GM21423 (cell line): Measurements from ENCODE around the gene WASL.
A peak's percentile ranks its signal among the peaks of the same experiment; 100 is the strongest.
"Not testable (repeated sequence)": the region's sequence is repeated elsewhere in the genome, so short reads cannot be mapped to it uniquely, and the experiment has no call there.

Experiments
- ATAC-seq: cut with Tn5 transposase; IDR thresholded peaks from one replicate; pipeline ENCODE4 v1.9.1; 2021; ENCODE audit warnings: mild to moderate bottlenecking, moderate library complexity; ENCODE audit not compliant: unreplicated experiment

WASL gene

GRCh38 chr7:123770378-123770777 is 21.6 kb upstream of the WASL start:
- peak; percentile 86 for ATAC-seq

DNA sequence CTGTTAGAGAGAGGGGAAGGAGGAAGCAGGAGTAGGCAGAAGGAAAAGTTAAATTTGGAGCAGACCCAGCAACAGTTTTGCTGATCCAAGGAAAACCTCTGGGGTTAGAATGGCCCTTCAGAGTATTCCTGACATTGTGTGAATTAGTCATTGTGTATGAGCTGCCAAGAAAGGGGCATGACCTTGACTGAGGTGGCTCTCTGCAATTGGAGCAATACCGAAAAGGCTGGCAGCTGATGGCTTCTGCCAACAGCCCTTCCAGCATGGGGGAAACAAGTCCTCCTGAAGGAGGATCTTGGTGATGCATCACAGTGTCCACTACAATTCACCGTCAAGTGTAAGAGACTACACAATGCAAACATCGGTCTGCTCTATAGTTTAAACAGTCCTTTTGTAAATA is 20.6 kb upstream of the WASL start:
- no peak for ATAC-seq

DNA sequence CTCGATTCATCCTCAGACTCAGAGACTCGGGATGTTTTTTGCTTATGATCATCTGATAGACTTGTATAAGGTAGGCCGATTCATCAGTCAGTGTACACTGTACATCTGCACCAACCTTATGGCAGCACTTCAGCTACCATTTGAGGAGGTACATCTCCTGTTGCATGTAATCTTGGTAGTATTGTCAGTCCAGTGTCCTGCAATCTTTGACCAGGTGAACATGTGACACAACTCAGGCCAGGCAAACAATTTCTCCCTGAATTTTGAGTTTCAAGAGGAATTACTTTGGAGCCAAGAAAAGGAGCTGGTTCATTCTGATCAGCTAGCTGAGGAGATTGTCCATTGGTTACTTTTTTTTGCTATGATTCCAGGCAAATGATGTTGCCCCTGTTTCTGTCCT is 19.7 kb upstream of the WASL start:
- no peak for ATAC-seq

- no peak for ATAC-seq
These were observed 14.4 kb upstream of the WASL start for GRCh38 chr7:123763191-123763661.

DNA sequence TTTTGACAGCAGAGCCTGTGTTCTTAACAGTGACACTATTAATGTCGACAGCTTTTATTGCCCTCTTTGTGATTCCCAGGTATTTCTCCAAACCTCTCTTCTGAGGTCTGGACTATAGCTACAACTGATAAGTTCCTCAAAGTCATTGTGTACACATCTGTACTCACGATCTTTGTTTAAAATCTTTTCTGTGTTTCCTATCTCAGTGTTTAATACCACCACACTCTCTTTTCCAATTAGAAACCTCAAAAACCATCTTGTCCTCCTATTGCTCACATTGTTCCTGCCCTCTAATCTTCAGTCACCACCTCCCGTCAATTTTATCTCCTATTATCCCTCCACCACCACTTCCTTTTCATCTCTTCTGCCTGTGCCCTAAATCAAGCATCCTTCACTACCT is 12.9 kb upstream of the WASL start:
- no peak for ATAC-seq

- no peak for ATAC-seq
These were observed 8.3 kb upstream of the WASL start for GRCh38 chr7:123757095-123757494.

DNA sequence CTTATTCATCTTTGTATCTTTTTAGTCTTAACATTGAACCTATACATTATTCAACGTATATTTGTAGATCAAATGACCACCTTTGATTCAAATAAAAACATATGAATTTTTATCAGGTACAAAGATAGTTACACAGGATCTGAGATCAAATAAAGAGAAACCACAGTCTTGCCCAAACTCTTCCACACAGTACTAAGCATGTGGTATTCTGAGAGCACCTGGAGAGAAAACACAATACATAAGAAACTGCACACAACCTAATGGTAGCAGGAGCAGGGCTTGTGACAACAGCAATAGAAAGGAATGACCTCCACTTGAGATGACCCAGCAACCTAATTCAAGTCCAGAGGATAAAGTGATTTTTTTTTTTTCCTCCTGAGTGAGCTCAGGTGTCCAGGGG is 6.5 kb upstream of the WASL start:
- ATAC-seq: no peak

DNA sequence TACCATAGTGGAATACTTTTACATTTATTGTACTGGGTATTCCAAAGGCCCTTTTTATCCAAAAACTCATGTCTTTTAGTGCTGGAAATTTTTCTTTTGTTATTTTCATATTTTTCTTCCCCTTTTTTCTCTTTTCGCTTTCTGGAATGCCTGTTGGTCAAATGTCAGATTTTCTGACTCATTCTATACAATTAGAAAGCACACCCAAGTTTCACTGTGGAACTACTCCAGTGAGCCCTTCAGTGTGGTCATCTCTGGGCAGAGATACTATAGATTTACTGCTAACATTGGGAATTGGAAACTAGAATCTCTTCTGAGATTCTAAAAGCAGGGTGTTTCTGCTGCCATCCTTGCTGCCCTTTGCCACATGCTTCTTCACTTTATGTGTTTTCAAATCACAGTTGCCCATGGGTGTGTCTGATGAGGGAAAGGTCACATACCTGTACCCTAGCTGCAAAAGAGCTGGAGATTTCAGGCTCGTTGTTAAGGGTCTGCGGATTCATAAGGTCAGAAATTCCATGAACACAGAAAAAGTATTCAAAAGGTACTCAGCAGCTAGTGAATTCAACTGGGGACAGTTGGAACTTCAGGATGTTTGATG is 5.6 kb upstream of the WASL start:
- no peak for ATAC-seq

GRCh38 chr7:123752534-123752933 is 3.7 kb upstream of the WASL start:
- no peak for ATAC-seq

DNA sequence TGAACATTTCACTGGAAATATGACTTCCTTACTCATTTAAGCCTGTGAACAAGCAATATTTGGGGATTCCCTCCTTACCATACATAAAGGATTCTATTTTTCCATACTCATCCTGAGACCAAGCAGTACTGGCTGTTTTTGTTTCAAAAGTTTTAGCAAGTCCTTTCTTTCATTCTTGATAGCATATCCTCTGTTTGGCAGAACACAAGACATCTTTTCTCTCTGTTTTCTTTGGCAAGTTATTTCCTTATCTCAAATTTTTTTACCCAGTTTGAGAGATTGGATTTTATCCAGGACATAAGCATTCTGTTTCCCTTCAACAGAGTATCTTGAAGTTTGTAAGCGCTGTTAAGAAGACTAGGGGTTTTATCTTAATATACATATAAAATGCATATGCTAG is 3.0 kb upstream of the WASL start:
- ATAC-seq: no peak

- ATAC-seq: no peak
These were observed 1.8 kb upstream of the WASL start for GRCh38 chr7:123750389-123751230.

GRCh38 chr7:123749537-123749857 is 694 bp upstream of the WASL start:
- peak; percentile 20 for ATAC-seq

DNA sequence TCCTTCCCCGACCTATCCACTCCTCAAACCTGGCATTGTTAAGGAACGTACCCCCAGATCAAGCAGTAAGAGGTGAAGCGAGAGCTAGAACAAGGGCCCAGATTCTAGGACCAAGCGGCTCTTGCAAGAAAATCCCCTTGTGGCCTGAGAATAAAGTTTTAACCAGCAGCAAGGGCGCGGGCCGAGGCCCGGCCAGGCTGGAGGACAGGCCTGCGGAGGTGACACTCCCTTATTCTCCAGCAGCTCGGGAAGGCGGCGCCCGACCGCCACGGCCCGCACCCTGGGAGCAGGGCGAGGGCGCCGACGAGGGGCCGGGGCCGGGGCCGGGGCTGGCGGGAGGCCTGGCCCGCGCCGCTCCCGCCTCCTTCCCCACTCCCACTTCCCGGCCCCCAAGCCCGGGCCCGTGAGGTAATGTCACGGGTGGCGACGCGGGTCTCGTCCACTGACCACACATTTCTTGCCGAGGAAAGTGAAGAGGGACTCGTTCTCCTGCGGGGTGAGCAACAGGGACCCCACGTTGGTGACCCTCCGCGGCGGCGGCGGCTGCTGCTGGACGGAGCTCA is 551 bp downstream of the WASL start:
- ATAC-seq: peak; percentile 12

DNA sequence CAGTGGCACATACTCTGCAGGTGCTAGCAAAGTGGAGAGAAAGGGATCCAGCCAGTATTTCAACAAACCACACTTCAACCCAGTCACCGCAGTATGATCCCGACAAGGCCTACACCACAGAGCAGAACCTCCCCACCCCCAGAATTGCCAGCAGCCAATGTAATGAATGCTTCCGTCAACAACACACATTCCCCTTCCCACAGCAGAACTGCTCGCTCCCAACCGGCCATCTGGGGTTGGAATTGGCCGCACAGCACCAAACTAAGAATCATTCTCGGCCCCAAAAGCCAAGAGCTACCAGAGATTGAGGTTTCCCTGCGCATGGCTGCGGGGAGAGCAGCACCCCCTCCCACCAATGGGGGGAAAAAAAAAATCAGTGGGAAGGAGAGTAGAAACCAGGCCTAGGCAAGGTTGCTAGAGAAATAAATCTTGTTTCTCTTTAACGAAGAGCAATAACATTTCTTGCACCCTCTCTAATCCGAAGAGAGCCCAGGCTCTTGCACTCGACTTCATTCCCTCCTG is 1.1 kb downstream of the WASL start:
- ATAC-seq: no peak

DNA sequence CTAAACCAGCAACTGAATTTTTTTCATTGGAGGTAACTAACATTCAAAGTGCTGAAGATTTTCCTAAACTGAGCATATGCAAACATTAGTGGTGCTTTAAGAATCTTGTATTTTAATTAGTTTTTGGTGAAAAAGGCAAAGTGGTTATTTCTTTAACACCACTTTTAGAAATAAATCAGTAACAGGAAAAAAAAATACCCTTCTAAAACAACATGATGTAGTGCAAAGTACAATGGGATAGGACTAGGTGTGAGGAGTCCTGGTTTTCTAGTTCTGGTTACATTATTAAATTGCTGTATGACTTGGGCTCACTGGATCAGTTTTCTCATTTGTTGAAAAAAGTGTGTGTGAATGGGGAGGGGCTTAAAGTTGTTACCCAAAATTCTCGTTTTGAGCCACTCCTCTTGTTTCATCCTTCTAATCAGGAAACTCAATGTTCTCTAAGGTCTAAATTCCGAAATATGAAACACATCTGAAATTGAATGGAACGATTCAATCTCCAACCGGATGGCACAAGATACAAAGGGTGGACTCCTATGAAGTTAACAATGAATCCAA is 1.8 kb downstream of the WASL start:
- ATAC-seq: no peak

GRCh38 chr7:123746055-123746454 is 2.7 kb downstream of the WASL start:
- no peak for ATAC-seq

DNA sequence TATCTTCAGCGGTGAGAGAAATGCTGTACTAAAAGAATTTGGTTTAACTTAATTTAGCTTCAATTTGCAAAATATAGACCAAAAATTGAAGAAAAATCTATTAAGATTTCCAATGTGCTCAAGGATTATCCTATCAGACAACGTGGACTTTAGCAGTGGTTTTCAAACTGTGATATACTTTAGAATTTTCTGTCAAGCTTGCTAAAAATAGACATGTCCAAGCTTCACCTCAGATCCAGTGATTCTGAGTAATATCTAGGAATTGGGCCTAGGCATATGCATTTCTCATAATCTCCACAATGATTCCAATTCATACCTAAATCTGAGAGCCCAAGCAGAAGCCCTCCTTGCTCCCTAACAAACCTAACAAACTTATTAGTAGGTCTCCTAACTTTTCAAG is 3.4 kb downstream of the WASL start:
- no peak for ATAC-seq

DNA sequence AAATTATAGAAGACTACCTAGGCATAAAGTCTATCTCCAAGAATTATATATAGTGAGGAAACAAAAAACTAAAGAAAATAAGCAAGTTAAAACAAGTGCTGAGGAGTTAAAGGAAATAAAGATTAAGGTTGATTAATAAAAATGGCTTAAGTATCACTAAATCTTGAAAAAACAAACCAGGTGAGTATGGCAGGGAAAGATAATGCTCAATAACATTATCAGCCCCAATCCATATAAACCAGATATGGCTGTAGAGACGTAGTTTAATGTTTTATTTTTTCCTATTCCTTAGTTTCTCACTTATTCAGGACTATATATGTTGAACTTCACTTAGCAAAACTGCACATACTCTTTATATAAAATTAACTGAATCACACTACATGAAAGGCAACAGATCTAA is 4.4 kb downstream of the WASL start:
- ATAC-seq: no peak

DNA sequence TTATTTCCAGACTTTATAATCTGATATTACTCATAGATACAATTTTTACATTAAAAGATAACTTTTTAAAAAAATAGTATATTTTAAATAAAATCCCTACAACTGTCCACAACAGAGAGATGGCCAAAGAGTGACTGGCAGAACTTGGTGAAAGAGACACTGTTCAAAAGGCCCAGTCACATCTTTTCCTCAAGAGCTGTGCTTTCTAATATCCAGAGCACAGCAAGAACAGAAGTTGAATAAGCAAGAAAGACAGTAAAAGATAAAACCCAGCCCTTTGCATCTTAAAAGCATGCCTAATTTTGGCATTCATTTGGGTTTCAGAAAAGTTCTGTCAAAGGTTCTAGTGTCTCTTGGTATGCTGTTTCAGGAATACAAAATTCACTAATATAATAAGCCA is 6.9 kb downstream of the WASL start:
- no peak for ATAC-seq

DNA sequence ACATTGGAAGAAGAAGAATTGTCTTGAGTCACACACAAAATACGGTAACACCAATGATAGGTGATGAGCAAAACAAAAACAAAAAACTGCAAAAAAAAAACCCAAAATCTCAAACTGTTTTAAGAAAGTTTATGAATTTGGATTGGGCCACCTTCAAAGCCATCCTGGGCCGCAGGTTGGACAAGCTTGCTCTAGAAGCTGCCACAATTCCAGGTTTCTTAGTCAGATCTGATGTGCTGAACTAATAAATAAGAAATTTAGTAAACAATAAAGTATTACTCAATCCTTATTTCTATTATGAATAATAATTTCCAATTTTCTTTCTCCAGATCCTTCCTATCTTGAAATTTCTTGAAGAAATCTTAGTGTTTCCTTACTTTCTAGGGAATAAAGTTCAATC is 10.0 kb downstream of the WASL start:
- ATAC-seq: no peak

GRCh38 chr7:123738356-123738755 is 10.4 kb downstream of the WASL start:
- ATAC-seq: no peak

DNA sequence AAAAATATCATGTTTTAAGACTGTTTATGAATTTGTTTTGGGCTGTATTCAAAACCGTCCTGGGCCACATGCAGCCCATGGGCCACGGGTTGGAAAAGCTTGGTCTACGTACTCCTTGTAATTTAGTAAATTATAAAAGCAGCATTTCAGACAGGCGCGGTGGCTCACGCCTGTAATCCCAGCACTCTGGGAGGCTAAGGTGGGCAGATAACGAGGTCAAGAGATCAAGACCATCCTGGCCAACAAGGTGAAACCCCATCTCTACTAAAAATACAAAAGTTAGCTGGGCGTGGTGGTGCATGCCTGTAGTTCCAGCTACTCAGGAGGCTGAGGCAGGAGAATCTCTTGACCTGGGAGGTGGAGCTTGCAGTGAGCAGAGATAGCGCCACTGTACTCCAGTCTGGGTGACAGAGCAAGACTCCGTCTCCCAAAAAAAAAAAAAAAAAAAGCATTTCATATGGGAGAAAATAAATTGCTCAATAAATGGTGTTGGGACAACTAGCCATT is 11.6 kb downstream of the WASL start:
- not testable (repeated sequence) for ATAC-seq
